GM12873 (cell line): ENCODE results near the gene EPS15.

ENCODE experiments used
- TF ChIP-seq, protein P1 (sequence below): IDR thresholded peaks from 2 replicates; pipeline ENCODE4 v1.5.1; 2012; ENCODE audit warnings: low read depth, mild to moderate bottlenecking, moderate library complexity, low read length, control low read depth; ENCODE audit not compliant: insufficient read depth; ENCODE audit errors: missing control alignments

EPS15 gene

DNA sequence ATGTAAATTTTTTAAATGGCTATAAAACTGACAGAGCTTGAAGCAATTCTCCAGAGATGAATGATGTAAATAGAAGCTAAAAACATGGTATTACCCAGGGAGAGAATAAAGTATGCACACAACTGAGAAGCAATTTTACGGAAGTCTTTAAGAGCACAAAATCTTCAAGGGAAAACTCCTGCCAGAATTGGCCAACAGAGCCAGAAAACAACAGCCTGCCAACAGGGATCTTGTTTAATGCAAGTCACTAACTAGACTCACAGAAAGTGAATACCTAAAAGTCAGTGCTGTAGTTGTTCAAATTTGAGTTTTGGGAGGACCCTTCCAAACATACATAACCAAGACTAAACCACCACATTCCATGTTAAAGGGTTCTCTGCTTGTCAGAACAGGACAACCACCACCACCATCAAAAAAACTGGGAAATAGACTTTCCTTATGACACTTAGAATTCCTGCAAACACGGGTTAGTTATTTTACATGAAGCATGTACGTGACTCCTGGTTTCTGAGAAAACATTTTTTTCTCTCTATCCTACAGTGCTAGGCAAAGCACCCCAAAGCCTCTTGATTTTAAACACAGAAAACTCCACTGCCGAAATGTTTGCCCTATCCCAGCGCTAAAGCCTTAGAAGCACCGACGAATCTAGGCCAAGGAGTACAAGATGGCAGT, 1.6 kb downstream of the EPS15 start:
- TF ChIP-seq, protein P1, sequence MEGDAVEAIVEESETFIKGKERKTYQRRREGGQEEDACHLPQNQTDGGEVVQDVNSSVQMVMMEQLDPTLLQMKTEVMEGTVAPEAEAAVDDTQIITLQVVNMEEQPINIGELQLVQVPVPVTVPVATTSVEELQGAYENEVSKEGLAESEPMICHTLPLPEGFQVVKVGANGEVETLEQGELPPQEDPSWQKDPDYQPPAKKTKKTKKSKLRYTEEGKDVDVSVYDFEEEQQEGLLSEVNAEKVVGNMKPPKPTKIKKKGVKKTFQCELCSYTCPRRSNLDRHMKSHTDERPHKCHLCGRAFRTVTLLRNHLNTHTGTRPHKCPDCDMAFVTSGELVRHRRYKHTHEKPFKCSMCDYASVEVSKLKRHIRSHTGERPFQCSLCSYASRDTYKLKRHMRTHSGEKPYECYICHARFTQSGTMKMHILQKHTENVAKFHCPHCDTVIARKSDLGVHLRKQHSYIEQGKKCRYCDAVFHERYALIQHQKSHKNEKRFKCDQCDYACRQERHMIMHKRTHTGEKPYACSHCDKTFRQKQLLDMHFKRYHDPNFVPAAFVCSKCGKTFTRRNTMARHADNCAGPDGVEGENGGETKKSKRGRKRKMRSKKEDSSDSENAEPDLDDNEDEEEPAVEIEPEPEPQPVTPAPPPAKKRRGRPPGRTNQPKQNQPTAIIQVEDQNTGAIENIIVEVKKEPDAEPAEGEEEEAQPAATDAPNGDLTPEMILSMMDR, result no peak

DNA sequence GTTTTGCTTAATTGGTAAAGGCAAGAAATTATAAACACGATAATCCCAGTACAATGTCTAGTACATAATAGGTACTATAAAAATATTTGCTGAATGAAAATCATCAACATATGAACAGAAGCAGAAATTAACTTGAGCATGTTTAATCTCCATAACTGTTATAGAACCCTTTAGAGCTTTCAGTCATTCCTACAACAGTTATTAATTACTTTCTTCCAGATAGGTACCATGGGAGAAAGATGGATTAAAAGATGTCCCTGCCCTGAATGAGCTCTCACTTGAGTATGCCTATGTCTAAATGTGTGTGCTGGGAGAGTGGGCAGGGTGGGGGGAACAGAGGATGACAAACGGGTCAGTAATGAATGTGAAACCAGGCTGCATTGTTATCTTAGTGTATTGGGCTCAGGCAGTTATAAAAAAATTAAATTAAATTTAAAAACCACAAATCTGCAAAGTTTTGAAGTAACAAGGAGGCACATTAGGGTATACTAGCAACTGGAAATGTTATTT, 2.4 kb downstream of the EPS15 start:
- TF ChIP-seq, protein P1, result no peak

DNA sequence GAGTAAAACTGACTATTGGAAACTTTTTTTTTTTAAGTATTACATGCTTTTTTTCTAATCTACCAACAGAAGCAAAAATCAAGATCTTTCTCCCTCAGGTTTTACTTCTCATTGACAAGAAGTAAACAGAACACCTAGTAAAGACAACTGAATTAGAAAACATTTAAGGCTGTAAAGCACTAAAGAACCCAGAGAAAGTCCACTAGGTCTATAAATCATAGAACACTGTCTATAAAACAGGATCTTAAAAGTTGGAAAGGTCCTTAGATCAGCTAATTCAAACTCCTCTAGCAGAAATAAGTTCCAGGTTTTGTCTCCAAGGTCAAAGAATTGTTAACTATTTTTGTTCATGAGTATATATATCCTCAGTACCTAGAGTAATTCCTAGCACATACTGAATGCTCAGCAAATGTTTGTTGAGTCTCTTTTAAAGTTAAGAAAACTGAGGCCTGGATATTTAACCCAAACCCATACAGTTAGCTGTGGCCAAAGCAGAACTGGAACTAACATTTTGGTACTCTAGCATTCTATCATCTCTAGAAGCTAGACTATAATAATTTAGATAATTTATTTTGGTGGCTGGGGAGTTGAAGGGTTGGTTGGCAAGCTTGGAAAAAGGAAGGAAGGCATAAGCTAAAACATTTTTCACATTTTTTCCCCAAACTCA, 3.0 kb downstream of the EPS15 start:
- TF ChIP-seq, protein P1, result no peak

DNA sequence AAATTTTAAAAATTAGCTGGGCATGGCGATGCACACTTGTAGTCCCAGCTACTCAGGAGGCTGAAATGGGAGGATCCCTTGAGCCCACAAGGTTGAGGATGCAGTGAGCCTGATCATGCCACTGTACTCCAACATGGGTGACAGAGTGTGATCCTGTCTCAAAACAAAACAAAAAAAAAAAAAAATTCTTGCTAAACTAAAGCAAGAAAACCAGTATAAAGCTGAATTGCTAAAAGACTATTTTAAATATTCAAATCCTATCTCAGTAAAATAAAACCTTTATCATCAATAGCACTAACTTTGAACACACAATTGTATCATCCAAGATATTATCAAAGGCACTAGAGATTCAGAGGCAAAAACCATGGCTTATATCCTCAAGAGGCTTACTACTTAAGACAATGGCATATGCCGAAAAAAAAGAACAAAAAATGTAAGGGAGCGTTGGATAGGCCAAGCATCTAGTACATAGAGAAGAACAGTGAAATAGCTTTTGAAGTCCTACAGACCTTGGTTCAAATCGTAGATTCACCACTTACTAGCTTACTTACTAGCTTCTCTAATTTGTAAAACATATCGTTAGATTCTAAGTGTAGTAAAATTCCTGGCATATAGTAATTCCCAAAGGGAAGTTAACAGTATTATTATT, 3.6 kb downstream of the EPS15 start:
- TF ChIP-seq, protein P1, result no peak

DNA sequence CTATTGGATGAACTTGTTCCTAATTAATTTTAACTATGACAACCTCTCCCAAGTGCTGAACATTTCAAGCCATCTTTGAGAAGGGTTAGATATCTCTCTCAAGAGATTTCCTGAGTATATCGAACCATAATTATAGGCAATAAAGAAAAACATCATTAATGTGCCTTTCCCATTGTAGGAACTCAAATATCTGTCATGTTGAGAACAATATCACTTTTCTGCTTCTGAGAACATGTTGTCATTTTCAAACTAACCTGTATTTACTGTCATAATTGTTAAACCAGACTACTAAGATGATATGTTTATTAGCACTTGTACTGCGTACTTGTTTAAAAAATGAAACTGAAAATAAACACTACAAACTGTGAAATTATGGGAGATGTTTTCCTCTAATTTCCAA, 4.3 kb downstream of the EPS15 start:
- TF ChIP-seq, protein P1, result no peak

DNA sequence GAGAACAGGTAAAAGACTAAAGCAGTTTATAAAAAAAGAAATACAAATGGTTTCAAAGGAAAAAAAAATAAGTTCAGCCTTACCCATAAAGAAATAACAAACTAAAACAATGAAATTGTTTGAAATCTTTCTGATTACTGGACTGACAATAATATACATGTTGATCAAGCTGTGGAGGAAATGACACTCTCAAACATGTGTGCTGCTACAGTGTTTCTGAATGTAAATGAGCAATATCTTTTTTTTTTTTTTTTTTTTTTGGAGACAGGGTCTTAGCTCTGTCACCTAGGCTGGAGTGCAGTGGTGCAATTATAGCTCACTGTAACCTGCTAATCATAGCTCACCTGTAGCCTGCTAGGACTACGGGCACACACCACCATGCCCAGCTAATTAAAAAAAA, 6.5 kb downstream of the EPS15 start:
- TF ChIP-seq, protein P1, result no peak

DNA sequence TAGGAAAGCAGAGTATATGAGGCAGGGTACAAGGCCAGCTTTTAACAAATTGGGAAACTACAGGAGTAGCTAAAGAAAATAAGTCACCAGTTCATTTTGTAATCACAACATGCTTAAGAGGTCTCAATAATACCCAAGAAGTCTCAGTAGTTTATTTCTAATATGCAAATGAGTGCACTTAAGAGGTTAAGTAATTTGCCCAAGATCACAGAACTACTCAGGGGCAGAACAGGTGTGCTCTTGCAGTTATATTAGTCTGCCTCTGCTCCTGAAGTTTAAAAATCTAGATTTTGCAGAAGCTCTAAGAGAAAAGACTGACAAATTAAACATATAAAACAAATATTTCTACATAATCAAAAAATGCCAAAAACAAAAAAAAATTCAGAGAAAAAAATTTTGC, 6.9 kb downstream of the EPS15 start:
- TF ChIP-seq, protein P1, result no peak
